Muscle of back (tissue), 11 donors: Measurements from ENCODE around the gene KCNJ10. TPM values are rescaled to one million over a fixed set of nuclear protein-coding genes. Genes with fewer than 3 reads are reported as not detected.

Experiments used
- DNase-seq, 3 donors: peaks; one replicate each; pipeline versions ENCODE4 v3.0.0 to v3.0.0-alpha.2; 2013
- polyA plus RNA-seq, 10 donors: library from polyadenylated mRNA; unstranded; fragments of 120-200 nt; gene quantifications; one replicate each; pipeline ENCODE4 v1.2.1, GENCODE V29; 2013; ENCODE audit not compliant: insufficient read length in 10 of 10

Gene KCNJ10
- polyA plus RNA-seq, 10 donors: 0.35 to 0.91 (median 0.50) TPM

GRCh38 chr1:160024195-160024905 is 45.6 kb downstream of the KCNJ10 start:
- DNase-seq: no peak

DNA sequence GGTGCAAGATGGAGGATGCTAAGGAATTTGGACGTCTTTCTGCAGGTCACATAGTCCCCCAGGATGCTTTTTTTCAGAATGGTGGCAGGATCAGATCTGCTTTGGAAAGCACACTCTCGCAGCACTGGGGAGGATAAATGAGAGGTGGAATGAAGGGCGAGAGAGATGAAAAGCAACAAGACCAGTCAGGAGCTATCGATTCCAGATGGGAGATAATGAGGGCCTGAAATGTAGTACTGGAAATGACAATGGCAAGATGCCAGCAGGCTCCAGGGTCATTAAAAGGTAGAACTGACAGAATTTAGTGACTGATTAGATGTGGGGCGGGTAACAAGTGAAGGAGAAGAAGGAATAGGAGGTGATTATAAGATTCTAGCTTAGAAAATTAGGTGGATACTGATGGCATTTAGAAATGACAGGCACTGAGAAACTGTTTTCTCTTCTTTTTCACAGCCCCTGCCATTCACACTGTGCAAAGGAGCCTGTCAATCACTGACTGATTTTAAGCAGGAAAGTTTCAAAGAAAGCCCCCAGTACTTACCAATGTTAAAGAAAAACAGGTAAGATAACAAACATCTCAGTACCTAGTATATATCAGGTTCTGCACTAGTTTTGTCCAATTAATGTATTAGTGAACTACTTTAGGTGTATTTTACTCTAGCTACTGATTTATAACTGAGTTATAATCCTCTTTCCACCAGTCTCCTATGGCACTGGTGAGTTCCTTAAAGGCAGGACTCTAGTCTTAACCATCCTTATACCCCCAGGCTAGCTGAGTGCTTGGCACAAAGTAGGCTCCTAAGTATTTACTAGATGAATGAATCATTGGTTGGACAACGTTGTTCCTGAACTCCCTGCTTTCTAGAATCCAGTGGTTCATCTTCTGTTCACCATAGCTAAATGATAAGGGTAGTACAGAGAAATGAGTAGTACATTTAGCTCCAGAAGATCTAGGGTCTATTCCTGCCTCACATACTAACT is 47.3 kb downstream of the KCNJ10 start:
- DNase-seq: no peak

GRCh38 chr1:160021376-160022074 is 48.4 kb downstream of the KCNJ10 start:
- DNase-seq: no peak

- no peak for DNase-seq
Measured at GRCh38 chr1:160020196-160020595, 49.8 kb downstream of the KCNJ10 start.

DNA sequence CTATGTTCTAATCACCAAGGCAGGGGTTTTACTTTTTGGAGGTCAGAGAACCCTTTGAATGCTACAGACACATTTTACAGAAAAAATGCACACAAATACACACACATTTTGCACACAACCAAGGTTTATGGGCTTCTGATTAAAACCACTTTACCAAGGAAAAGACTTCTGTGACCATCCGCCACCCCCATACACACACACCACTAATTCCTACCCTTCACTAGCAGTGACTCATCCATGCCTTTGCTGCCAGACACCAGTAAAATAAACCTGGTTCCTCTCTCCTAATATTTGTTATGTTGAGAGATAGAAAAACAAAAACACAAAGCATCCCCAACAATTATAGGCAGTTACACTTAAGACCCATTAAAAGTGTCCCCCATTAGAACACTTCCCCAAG is 51.1 kb downstream of the KCNJ10 start:
- DNase-seq: no peak

DNA sequence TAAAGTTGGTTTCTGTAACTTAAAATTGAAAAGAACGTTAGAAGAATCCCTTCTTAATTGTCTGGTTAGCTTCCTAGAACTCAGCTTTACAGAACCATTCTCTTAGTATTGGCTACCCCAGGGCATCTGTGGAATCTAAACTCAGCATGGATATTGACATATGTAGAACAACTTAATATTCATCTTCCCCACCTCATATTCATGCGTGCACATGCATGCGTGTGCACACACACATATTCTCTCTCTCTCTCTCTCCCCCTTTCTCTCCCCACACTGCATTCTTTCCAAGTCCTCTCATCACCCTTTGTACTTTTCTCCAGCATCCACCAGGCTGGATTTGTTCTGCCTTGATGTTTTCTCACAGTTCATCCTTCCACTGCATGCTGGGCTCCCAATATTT is 51.6 kb downstream of the KCNJ10 start:
- DNase-seq: no peak

GRCh38 chr1:160017592-160017991 is 52.4 kb downstream of the KCNJ10 start:
- no peak for DNase-seq

DNA sequence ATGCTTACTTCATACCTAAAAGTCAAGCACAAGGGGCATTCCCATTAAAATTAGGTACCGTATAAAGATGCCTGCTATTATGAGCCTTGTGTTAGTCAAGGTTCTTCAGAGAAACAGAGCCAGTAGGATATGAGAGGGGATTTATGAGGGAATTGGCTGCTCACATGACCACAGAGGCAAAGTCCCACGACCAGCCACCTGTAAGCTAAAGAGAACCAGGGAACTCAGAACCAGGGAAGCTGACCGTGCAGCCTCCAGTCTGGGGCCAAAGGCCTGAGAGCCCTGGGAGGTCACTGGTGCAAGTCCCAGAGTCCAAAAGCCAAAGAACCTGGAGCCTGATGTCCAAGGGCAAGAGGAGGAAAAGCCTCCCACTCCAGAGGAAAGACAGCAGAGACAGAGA is 58.2 kb downstream of the KCNJ10 start:
- DNase-seq: no peak

DNA sequence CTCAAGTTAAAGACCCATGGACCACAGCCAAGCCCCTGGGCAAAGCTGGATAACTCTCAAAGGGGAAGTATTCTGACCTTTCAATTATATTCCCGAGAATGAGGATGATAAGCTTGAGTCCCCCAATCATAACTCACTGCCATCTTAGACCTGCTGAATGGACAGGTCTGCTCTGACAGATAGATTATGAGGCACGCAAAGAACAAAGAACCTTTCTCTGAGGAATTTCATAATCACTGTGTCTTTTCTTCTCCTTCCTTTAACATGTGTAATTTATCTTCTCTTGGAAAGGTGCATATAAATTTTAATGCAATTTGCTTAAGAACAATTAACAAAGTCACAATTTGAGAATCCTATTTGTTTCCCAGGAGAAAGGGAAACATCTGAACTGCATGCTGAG is 60.2 kb downstream of the KCNJ10 start:
- no peak for DNase-seq

DNA sequence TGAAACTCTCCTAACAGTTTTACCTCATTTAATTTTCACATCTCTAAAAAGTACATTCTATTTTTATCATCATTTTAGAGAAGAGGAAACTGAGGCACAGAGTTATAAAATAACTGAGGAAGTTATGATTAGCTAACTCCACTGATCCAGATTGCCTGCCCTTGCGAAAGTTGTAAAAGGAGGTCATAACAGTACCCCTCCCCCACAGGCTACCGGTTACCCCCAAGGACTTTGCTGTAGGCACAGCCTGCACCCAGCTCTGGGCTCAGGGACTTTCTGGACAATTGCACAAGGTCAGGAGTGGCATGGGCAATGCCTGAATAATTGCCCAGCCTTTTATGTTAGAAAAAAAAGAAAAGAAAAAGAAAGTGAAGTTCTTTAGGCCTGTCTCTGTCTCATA is 60.9 kb downstream of the KCNJ10 start:
- DNase-seq: no peak

DNA sequence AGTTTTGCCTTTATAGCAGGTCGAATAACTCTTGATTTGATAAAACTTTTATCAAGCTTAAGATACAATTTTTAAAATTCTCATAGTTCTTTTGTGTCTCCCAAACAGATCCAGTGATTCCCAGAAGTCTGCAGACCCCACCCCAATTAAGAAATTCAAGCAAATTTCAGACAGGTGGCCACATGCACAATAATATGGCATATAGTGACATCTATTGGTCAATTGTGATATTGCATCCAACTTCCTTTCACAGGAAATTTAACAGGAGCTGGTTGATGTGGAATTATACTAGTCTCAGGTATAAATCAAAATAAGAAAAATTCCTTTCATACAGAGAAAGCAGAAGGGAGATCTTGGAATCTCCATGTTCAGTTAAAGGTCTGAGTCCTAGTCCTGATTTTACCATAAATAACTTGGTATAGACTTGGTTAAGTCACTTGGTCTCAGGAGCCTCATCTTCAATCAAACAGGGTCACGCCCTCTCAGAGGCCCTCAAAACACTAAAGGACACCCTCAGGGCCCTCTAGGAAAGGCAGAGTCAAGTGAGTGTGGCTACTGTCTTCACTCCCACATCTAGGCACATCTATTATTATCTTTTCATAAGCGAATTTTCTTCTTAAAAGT is 62.3 kb downstream of the KCNJ10 start:
- peak in 2 of 3 donors; percentile 33 to 43 for DNase-seq

- DNase-seq: peak; percentile 32 to 63 (median 55)
Measured at GRCh38 chr1:160006312-160006940, 63.5 kb downstream of the KCNJ10 start.

- no peak for DNase-seq
Measured at GRCh38 chr1:160005070-160005469, 64.9 kb downstream of the KCNJ10 start.

DNA sequence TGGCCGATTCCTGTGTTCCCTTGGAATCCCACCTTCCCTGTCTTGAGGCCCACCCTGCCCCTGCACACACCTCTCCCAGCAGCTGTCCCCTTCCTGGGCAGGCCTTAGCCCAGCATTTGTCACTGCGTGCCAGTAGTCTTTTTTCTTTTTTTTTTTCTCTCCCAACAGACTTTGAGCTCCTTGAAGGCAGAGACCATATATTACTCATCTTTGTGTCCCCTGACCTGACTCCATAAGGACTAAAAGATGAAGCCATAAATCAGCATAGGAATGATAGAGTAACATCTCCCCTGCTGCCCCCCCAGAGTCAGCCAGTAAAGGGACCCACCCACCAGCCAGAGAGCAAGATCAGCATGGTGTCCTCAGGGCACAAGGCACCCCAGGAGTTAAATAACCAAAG is 65.5 kb downstream of the KCNJ10 start:
- DNase-seq: no peak

DNA sequence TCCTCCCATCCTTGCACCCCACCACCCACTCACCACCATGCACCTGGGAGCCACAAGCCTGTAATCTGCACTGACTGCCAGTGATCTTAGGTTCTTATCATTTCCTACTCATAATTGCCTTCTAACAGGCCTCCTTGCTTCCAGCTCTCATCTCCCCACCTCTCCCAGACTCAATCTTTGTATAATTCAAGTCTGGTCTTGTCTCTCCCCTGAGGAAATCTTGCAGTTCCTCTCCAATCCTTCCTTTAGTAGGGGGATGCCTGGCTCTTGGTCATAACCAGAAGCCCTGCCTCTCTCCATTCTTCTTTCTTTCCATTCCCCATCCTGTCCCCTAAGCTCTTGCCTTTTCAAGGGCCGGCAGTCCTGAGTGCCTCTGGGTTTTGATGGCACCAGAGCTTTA is 66.0 kb downstream of the KCNJ10 start:
- DNase-seq: no peak

- no peak for DNase-seq
Measured at GRCh38 chr1:160001440-160001839, 68.5 kb downstream of the KCNJ10 start.

- DNase-seq: no peak
Measured at GRCh38 chr1:159999204-159999603, 70.8 kb downstream of the KCNJ10 start.

DNA sequence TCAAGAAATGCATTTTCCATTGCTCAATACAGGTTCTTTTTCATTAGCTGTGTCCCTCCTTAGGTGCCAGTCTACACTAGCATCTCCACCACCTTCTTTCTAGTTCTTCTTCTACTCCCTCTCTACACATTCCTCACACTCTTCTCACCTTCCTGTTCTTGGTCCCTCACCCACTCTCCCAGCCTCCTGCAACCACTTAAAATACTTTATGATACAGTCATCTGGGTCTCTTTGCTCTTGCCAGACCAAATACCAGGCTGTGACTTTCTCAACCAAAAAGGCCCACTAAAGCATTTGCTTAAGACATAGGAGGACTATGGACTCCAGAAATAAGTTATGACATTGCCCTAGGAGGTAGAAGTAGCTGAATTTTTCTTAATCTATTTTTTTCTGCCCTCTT is 73.3 kb downstream of the KCNJ10 start:
- peak in 1 of 3 donors; percentile 80 for DNase-seq

- DNase-seq: no peak
Measured at GRCh38 chr1:159994896-159995295, 75.1 kb downstream of the KCNJ10 start.

DNA sequence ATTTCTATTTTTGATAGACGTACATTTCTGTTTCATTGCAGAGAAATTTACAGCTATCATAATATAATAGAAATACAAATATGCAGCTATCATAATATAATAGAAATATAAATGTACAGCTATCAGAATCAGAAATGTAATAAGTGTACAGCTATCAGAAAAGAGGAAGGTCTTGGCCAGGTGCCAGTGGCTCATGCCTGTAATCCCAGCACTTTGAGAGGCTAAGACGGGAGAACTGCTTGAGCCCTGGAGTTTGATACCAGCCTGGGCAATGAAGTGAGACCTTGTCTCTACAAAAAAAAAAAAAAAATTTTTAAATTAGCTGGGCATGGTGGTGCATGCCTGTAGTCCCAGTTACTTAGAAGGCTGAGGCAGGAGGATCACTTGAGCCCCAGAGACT is 76.0 kb downstream of the KCNJ10 start:
- DNase-seq: no peak

GRCh38 chr1:159992161-159992560 is 77.8 kb downstream of the KCNJ10 start:
- no peak for DNase-seq
